Activated B cell treated with CpG ODN at 0.5 μM for 24 hours (primary cell): ENCODE results near the gene LTB4R. TPM values are rescaled to one million over a fixed set of nuclear protein-coding genes. Genes with fewer than 3 reads are reported as not detected.
"Not testable (repeated sequence)": the region's sequence is repeated elsewhere in the genome, so short reads cannot be mapped to it uniquely, and the experiment has no call there.

Source experiments
- ATAC-seq: fragments of 200-7000 bp; cut with Tn5 transposase; one replicate; pipeline ENCODE4 v1.10.0; 2021; ENCODE audit warnings: low read depth, mild to moderate bottlenecking, moderate library complexity
- CTCF ChIA-PET: fragments of 350-600 bp; sonication (Branson Sonifier 250); formaldehyde crosslinking; loops from one replicate; lab custom pipeline; 2021; ENCODE audit warnings: antibody characterized with exemption; lab: Charles Lee
- POLR2A ChIA-PET: fragments of 350-600 bp; sonication (Branson Sonifier 250); formaldehyde crosslinking; loops from one replicate; lab custom pipeline; 2021; ENCODE audit warnings: antibody characterized with exemption; lab: Charles Lee
- DNase-seq: peaks from one replicate; pipeline ENCODE4 v3.0.0; 2022
- H3K27ac Mint-ChIP-seq: one replicate; pipeline ENCODE4 v1.8.0; 2020; ENCODE audit warnings: mixed read lengths
- H3K27me3 Mint-ChIP-seq: one replicate; pipeline ENCODE4 v1.8.0; 2021; ENCODE audit warnings: mixed read lengths
- H3K36me3 Mint-ChIP-seq: one replicate; pipeline ENCODE4 v1.8.0; 2021; ENCODE audit warnings: low read depth, mixed read lengths
- H3K4me1 Mint-ChIP-seq: one replicate; pipeline ENCODE4 v1.8.0; 2021; ENCODE audit warnings: mixed read lengths
- H3K4me3 Mint-ChIP-seq: one replicate; pipeline ENCODE4 v1.8.0; 2020; ENCODE audit warnings: mild to moderate bottlenecking, mixed read lengths
- H3K9me3 Mint-ChIP-seq: one replicate; pipeline ENCODE4 v1.8.0; 2020; ENCODE audit warnings: mixed read lengths
- CTCF ChIP-seq: fragments of 200-600 bp; IDR thresholded peaks from one replicate; pipeline ENCODE4 v1.8.0; 2022; ENCODE audit warnings: antibody characterized with exemption, mild to moderate bottlenecking
- intact Hi-C: fragments of 100-400 bp; cut with micrococcal nuclease; formaldehyde crosslinking; loops from one replicate; pipeline ENCODE4 v1.15.1; 2024
- total RNA-seq: library from RNA; stranded (reverse); gene quantifications from 2 replicates; pipeline ENCODE4 v1.2.3, GENCODE V29; 2022

Gene LTB4R
- total RNA-seq, 1 donor from 2014 or later, result 8.2 TPM

GRCh38 chr14:24325041-24325530, 13.8 kb downstream of the LTB4R start:
- H3K9me3 Mint-ChIP-seq, result no peaks in the 10 kb centered on the region
- H3K36me3 Mint-ChIP-seq, result no peaks in the 10 kb centered on the region
- ATAC-seq, result no peak
- TF ChIP-seq CTCF, result no peak
- no peaks in the 10 kb centered on the region for H3K27me3 Mint-ChIP-seq
- H3K4me3 Mint-ChIP-seq, result no peak overlapping the region
- POLR2A ChIA-PET, result no interaction called here
- H3K27ac Mint-ChIP-seq, result no peak overlapping the region
- H3K4me1 Mint-ChIP-seq, result peaks cover 11% of the 10 kb centered on the region
- CTCF ChIA-PET, result interaction anchor here (4.2 to 13.6 kb wide), 2 partner anchors 17 to 109 kb away, joined by 19 to 353 read pairs; partner anchors contain the start of genes CBLN3, CIDEB and KHNYN
- intact Hi-C loops, result no loop called here
- DNase-seq, result no peak

- ATAC-seq (no peak), DNase-seq (no peak)
- no peaks in the 10 kb centered on the region for H3K36me3 Mint-ChIP-seq
- no peaks in the 10 kb centered on the region for H3K27me3 Mint-ChIP-seq
- intact Hi-C loops, result no loop called here
- POLR2A ChIA-PET, result no interaction called here
- peaks cover 11% of the 10 kb centered on the region for H3K4me1 Mint-ChIP-seq
- no peak overlapping the region for H3K27ac Mint-ChIP-seq
- TF ChIP-seq CTCF, result no peak
- H3K9me3 Mint-ChIP-seq, result no peaks in the 10 kb centered on the region
- CTCF ChIA-PET, result interaction anchor here (13.6 kb wide), 1 partner anchor 108 kb away, joined by 353 read pairs; the partner anchor contains the start of genes CBLN3 and KHNYN
- no peak overlapping the region for H3K4me3 Mint-ChIP-seq
Measured at GRCh38 chr14:24325963-24326362, 14.7 kb downstream of the LTB4R start.

DNA sequence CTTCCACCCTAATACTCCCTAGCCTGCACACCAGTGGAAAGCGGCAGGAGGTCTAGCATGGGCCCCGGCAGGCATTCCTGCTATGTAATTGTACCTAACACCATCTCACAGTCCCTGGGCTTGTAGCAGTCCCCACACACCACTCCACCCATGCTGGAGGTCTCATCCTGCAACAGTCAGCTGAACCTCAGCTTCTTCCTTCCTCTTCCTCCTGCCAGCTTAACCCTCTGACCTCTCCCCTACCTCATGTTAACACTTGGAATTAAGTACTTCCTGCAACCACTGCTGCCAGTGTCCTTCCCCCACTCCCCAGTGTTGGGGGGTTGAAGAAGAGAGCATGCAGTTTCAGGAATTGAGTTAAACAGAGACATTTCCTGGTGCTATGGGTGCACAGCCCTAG, 16.0 kb downstream of the LTB4R start:
- ATAC-seq (no peak), DNase-seq (no peak)
- H3K4me3 Mint-ChIP-seq, result no peak overlapping the region
- H3K27ac Mint-ChIP-seq, result no peak overlapping the region
- POLR2A ChIA-PET, result interaction anchor here (0.6 to 4.6 kb wide), 3 partner anchors 9 to 221 kb away, joined by 3 to 16 read pairs (median 6); no protein-coding TSS in a partner anchor
- H3K27me3 Mint-ChIP-seq, result peaks cover 1% of the 10 kb centered on the region
- H3K36me3 Mint-ChIP-seq, result no peaks in the 10 kb centered on the region
- H3K4me1 Mint-ChIP-seq, result peaks cover 18% of the 10 kb centered on the region
- intact Hi-C loops, result no loop called here
- no peaks in the 10 kb centered on the region for H3K9me3 Mint-ChIP-seq
- CTCF ChIA-PET, result interaction anchor here (0.7 to 13.6 kb wide), 4 partner anchors 17 to 107 kb away, joined by 3 to 353 read pairs (median 3); partner anchors contain the start of genes CBLN3 and KHNYN
- TF ChIP-seq CTCF, result no peak

- peaks cover 23% of the 10 kb centered on the region for H3K4me1 Mint-ChIP-seq
- H3K27me3 Mint-ChIP-seq, H3K27ac Mint-ChIP-seq, ATAC-seq, H3K4me3 Mint-ChIP-seq, DNase-seq, H3K9me3 Mint-ChIP-seq, H3K36me3 Mint-ChIP-seq: not testable (repeated sequence)
- intact Hi-C loops, result loop anchor here (1.0 kb wide), 1 partner anchor 103 kb away; no protein-coding TSS in a partner anchor
- ChIA-PET CTCF (interaction anchor here (1.6 to 13.6 kb wide), 2 partner anchors 33 to 106 kb away, joined by 3 to 353 read pairs; partner anchors contain the start of genes CBLN3 and KHNYN), POLR2A (interaction anchor here (1.5 to 4.6 kb wide), 2 partner anchors 10 to 104 kb away, joined by 3 to 16 read pairs; no protein-coding TSS in a partner anchor)
Measured at GRCh38 chr14:24327914-24328313, 16.6 kb downstream of the LTB4R start.

DNA sequence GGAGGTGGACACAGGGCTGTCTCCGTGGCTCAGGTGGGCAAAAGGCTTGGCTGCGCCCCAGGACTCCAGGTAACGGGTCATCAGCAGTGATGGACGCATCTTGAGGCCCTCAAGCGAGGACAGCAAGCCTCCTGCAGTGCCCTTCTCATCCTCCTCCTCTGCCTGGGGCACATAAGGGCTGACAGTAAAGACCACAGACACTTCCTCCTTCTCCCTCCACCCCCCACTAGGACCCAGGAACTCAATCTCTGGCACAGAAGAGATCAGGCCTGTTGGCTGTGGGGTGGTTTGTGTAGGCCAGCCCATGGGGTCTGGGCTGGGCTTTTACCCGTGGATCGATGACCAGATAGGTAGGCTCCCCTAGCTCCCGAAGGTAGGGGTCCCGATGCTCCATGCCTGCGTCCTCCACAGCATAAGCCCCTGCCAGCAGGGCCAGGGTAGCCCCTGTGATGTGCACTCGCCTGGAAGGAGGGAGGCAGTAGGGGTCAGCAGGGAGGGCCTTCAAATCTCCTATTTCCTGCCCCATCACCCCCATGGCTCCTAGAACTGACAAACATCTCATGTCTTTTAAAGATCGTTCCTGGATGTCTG, 17.9 kb downstream of the LTB4R start:
- POLR2A ChIA-PET, result interaction anchor here (1.0 to 4.6 kb wide), 2 partner anchors 100 to 102 kb away, joined by 3 to 16 read pairs; partner anchors contain the start of genes CBLN3 and KHNYN
- Mint-ChIP-seq H3K27me3 (peaks cover 7% of the 10 kb centered on the region), H3K9me3 (no peaks in the 10 kb centered on the region), H3K36me3 (no peaks in the 10 kb centered on the region), H3K27ac (no peak overlapping the region), H3K4me1 (peaks cover 35% of the 10 kb centered on the region), H3K4me3 (no peak overlapping the region)
- no peak for ATAC-seq
- CTCF ChIA-PET, result interaction anchor here (1.1 to 13.6 kb wide), 3 partner anchors 31 to 105 kb away, joined by 3 to 353 read pairs (median 4); partner anchors contain the start of genes CBLN3 and KHNYN
- no peak for DNase-seq
- intact Hi-C loops, result no loop called here
- no peak for TF ChIP-seq CTCF
